Heart right ventricle (tissue), 16 donors: Measurements from ENCODE around the gene CACNA1B. TPM values are rescaled to one million over a fixed set of nuclear protein-coding genes. Genes with fewer than 3 reads are reported as not detected.
"Not testable (repeated sequence)": the region's sequence is repeated elsewhere in the genome, so short reads cannot be mapped to it uniquely, and the experiment has no call there.

Experiments used
- ATAC-seq, 8 donors: fragments of 200-7000 bp; cut with Tn5 transposase; one replicate each; pipeline ENCODE4 v1.9.1; 2020; ENCODE audit warnings: mild to moderate bottlenecking in 8 of 8, moderate library complexity in 8 of 8, moderate number of reproducible peaks in 1 of 8
- DNase-seq, 2 donors: peaks; one replicate each; pipeline ENCODE4 v3.0.0-alpha.2; 2020
- H3K27ac ChIP-seq, 10 donors: fragments of 200-600 bp; sonication (generic) in 2 of 10; one replicate each; pipeline versions ENCODE4 v1.5.0 to v1.8.0; 2020 to 2022; ENCODE audit warnings: mild to moderate bottlenecking in 3 of 10
- H3K27me3 ChIP-seq, 7 donors: fragments of 200-600 bp; one replicate each; pipeline ENCODE4 v1.8.0; 2021 to 2022; ENCODE audit warnings: mild to moderate bottlenecking in 2 of 7
- H3K36me3 ChIP-seq, 9 donors: fragments of 200-600 bp; sonication (generic) in 1 of 9; one replicate each; pipeline versions ENCODE4 v1.5.0 to v1.8.0; 2020 to 2022; ENCODE audit warnings: mild to moderate bottlenecking in 2 of 9
- H3K4me1 ChIP-seq, 9 donors: fragments of 200-600 bp; sonication (generic) in 1 of 9; one replicate each; pipeline versions ENCODE4 v1.5.0 to v1.8.0; 2020 to 2022; ENCODE audit warnings: mild to moderate bottlenecking in 4 of 9
- H3K4me3 ChIP-seq, 10 donors: fragments of 200-600 bp; sonication (generic) in 2 of 10; one replicate each; pipeline versions ENCODE4 v1.5.0 to v1.8.0; 2020 to 2022; ENCODE audit warnings: mild to moderate bottlenecking in 7 of 10, moderate library complexity in 2 of 10
- H3K9me3 ChIP-seq, 11 donors: fragments of 200-600 bp in 10 of 11; sonication (generic) in 2 of 11; one replicate each; pipeline versions ENCODE4 v1.5.0 to v1.8.0; 2013 to 2022; ENCODE audit warnings: mild to moderate bottlenecking in 2 of 11, control low read depth in 1 of 11, moderate library complexity in 1 of 11
- WGBS, 2 donors: extraction: QIAGEN DNeasy Blood & Tissue Kit; methylation state at CpG; one replicate each; pipeline ENCODE4 v1.1.7; 2013; ENCODE audit warnings: inconsistent platforms in 1 of 2; 5-methylcytosine and 5-hydroxymethylcytosine counted together
- intact Hi-C, 10 donors: fragments of 100-400 bp; cut with DNase I; formaldehyde crosslinking; loops; one replicate each; pipeline versions ENCODE4 v1.11.1 to v1.14.2; 2022
- polyA plus RNA-seq, 2 donors: library from polyadenylated mRNA; stranded (reverse); fragments of 200-250 nt; gene quantifications; one replicate each; pipeline ENCODE4 v1.2.3, GENCODE V29; 2013
- total RNA-seq, 10 donors: library from RNA; stranded (reverse); fragmentation: NEBNext Ultra II Directional in 3 of 10; extraction: Animal tissue kit (Norgen Biotek cat#: 25700) in 3 of 10; gene quantifications; one replicate each; pipeline versions ENCODE4 v1.2.1 to v1.2.4, GENCODE V29; 2021 to 2023
- TF ChIP-seq, protein P1 (sequence below), 9 donors: fragments of 200-600 bp; sonication (generic) in 2 of 9; IDR thresholded peaks; one replicate each; pipeline versions ENCODE4 v1.5.0 to v1.8.0; 2021 to 2022; ENCODE audit warnings: antibody characterized with exemption in 9 of 9, mild to moderate bottlenecking in 5 of 9, moderate library complexity in 1 of 9
- donor health status: Arrhythmogenic right ventricular cardiomyopathy.
- donor health status: ischemic (EF 13 %, LVEDD 7.1; RV severe dilation, severe dysfunction).
- donor health status: healthy with polysubstance abuse.
- donor health status: DM: no; HTN: yes; CAD: no.
- donor health status: DM: no; HTN: no; CAD: no.
- donor health status: ischemic (EF 25% LVEDD 6.9; RV normal size, moderate dysfunction).
- donor health status: ischemic (EF 25% LVEDD 5.7; RV mildly dilated, moderate dysfunction).
- donor health status: healthy.
- donor health status: DM: yes; HTN: yes; CAD: no.
- donor health status: Ischemic cardiomyopathy.
- donor health status: ischemic (EF 35%, LVEDD 5.7; RV mildly dilated, moderate dysfunction).
- donor health status: nonischemic (EF 11% LVEDD 7.7; RV severe dilation, severe dysfunction).
- donor health status: DM: yes; HTN: yes; CAD: no.
- donor health status: PGD.
- donor health status: ischemic (EF 29% LVEDD 5.4; RV normal size, mild dysfunction).
- donor health status: nonischemic (EF 23%, LVEDD 6.1; RV moderate dilation, normal function).

Gene CACNA1B
- total and polyA plus RNA-seq, 12 donors, result under 0.01 to 0.66 (median 0.15) TPM; not detected in 1

- WGBS, 2 donors, result 89 to 93% methylated on average over 36 of the region's 36 CpGs
- Histone ChIP-seq H3K4me1 (no peaks in the 10 kb centered on the region), H3K4me3 (no peak overlapping the region), H3K36me3 (no peaks in the 10 kb centered on the region), H3K27me3 (peaks cover 0 to 23% (median 0%) of the 10 kb centered on the region in 7 donors), H3K27ac (no peak overlapping the region), H3K9me3 (no peaks in the 10 kb centered on the region)
- TF ChIP-seq, protein P1, sequence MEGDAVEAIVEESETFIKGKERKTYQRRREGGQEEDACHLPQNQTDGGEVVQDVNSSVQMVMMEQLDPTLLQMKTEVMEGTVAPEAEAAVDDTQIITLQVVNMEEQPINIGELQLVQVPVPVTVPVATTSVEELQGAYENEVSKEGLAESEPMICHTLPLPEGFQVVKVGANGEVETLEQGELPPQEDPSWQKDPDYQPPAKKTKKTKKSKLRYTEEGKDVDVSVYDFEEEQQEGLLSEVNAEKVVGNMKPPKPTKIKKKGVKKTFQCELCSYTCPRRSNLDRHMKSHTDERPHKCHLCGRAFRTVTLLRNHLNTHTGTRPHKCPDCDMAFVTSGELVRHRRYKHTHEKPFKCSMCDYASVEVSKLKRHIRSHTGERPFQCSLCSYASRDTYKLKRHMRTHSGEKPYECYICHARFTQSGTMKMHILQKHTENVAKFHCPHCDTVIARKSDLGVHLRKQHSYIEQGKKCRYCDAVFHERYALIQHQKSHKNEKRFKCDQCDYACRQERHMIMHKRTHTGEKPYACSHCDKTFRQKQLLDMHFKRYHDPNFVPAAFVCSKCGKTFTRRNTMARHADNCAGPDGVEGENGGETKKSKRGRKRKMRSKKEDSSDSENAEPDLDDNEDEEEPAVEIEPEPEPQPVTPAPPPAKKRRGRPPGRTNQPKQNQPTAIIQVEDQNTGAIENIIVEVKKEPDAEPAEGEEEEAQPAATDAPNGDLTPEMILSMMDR (IDR thresholded peaks at IDR 0.05), result no peak
- intact Hi-C loops, result no loop called here
- DNase-seq, result no peak
- ATAC-seq, result no peak
Observed at GRCh38 chr9:138112791-138113600, 235.4 kb downstream of the CACNA1B start.

DNA sequence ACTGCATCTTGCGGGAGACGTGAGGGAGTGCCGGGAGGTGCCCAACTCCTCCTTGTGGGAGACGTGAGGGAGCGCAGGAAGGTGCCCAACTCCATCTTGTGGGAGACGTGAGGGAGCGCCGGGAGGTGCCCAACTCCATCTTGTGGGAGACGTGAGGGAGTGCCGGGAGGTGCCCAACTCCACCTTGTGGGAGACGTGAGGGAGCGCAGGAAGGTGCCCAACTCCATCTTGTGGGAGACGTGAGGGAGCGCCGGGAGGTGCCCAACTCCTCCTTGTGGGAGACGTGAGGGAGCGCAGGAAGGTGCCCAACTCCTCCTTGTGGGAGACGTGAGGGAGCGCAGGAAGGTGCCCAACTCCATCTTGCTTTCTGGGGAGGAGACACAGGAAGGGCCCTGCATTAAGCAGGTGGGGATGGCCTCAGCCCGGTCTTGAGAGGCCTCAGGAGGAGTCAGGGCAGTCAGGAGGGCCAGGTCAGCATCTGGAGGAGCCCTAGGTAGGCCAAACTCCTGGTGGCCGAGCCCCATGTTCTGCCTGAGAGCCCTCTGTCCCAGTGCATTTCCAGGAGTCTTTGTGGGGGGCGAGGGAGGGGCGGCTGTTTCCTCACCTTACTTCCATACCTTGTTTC is 236.2 kb downstream of the CACNA1B start:
- H3K4me1 ChIP-seq, DNase-seq, H3K36me3 ChIP-seq, ATAC-seq, intact Hi-C loops, H3K9me3 ChIP-seq, H3K4me3 ChIP-seq, H3K27ac ChIP-seq: not testable (repeated sequence)
- H3K27me3 ChIP-seq, result peaks cover 0 to 28% (median 4%) of the 10 kb centered on the region in 7 donors
- 85 to 89% methylated on average over 23 of the region's 23 CpGs for WGBS, 2 donors

DNA sequence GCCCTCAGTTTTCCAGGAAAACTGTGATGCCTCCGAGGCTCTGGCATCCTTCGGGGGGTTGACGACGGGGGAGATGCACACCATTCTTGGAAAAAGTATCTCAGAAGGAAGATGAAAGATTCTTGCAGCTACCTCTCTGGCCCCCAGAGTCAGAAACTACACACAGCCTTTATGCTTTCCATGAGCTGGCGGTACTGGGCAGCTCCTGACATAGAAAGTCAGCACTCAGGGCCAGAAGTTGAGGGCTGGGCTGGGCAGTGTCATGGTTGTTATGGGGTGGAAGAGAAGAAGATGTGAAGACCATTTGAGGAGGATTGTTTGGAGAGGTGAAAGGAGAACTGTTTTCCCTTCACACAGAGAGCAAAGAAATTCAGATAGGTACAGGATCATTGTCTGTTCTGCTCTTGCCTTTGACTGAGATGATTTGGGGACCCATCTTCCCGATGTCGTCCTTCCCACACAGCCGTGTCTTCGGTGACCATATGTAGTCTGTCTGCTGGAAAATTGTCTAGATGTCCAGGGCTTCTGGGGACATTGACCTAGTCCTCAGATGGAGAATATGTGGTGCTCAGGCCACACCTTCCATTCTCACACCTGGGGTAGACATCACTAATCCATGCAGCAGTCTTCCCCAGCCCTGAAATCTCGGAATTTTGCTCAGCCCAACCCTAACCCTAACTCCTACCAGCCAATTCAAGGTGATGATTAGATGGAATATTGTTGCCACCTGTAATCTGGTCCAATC is 237.1 kb downstream of the CACNA1B start:
- DNase-seq (no peak), ATAC-seq (no peak)
- intact Hi-C loops, result no loop called here
- no peak overlapping the region for H3K4me3 ChIP-seq
- peaks cover 0 to 30% (median 13%) of the 10 kb centered on the region in 7 donors for H3K27me3 ChIP-seq
- H3K36me3 ChIP-seq, result no peaks in the 10 kb centered on the region
- 79 to 80% methylated on average over 10 of the region's 10 CpGs for WGBS, 2 donors
- H3K9me3 ChIP-seq, result no peaks in the 10 kb centered on the region
- TF ChIP-seq, protein P1 (IDR thresholded peaks at IDR 0.05), result no peak
- no peaks in the 10 kb centered on the region for H3K4me1 ChIP-seq
- H3K27ac ChIP-seq, result no peak overlapping the region

- no peak overlapping the region for H3K27ac ChIP-seq
- H3K36me3 ChIP-seq, result no peaks in the 10 kb centered on the region
- H3K4me1 ChIP-seq, result no peaks in the 10 kb centered on the region
- WGBS, 2 donors, result 87 to 89% methylated on average over 7 of the region's 7 CpGs
- no peak for DNase-seq
- H3K9me3 ChIP-seq, result no peaks in the 10 kb centered on the region
- H3K4me3 ChIP-seq, result no peak overlapping the region
- intact Hi-C loops, result no loop called here
- no peak for ATAC-seq
- H3K27me3 ChIP-seq, result peaks cover 0 to 38% (median 16%) of the 10 kb centered on the region in 7 donors
- TF ChIP-seq, protein P1 (IDR thresholded peaks at IDR 0.05), result no peak
Observed at GRCh38 chr9:138115506-138115905, 237.9 kb downstream of the CACNA1B start.
